ENCODE data around the gene FAM53B.

The FAM53B gene

DNA sequence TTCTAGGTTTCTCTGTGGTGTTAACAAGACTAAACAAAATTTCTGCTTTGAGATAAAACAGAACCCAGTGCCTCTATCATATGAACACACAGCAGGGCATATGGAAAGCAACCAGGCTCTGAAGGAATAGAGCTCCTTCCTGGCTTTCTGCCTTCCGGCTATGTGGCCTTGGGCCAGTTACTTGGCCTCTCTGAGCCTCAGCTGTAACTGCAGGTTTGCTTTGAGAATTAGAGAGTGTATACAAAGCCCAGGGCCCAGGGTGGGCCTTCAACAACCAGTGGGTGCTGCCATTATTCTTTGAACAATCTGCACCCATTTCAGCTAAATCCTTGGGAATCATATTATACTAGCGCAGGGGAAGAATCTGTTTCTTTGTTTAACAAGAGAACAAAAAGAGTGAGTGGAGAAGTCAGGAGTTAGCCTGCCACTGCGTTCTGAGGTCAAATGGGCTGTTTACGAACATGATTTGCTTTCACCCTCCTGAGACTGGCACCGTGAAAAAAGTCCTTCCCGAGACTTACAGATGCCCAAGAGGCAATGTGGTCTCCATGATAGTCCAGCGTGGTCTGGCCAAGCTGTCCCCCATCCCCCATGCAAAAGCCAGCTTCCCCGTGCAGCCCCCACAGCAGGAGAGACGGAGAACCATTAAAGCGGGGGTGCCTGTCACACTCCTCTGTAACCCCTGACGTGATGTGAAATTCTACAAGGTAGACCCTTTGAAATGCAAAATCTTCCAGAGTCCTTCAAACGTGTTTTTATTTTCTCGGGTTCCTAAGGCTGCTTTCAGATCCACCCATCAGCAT lies 4.9 kb downstream of the FAM53B start:
- no peaks in the 10 kb centered on the region for H3K36me3 ChIP-seq (replicated peaks)
- in situ Hi-C loops (cut with MboI; ENCODE audit: low sequenced_read_pairs), result no loop called here
- H3K4me1 ChIP-seq, result peaks cover 28% of the 10 kb centered on the region
- peak; percentile 73 to 75 for DNase-seq (ENCODE audit: low spot score in 2 of 2)
- H3K9me3 ChIP-seq, result no peaks in the 10 kb centered on the region
- H3K4me3 ChIP-seq, result no peak overlapping the region
- H3K27me3 ChIP-seq (ENCODE audit: low read depth), result no peaks in the 10 kb centered on the region

DNA sequence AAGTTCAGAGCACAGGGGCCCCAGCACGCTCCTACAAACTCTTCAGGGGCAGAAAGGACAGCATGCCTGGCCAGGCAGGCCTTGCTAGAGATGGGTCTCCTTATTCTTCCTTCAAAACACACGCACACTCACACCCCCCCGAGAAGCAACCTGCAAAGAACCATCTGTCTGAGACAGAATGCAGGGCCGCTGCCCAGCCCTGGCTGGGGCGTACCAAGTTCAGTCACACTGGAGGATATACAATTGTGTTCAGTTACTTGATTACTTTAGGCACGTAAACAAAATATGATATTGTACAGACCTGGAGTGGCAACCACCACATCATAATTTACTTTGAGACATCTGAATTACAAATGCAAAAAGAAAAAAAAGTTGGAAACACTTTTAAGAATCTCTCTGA lies 5.7 kb downstream of the FAM53B start:
- no peak for DNase-seq (ENCODE audit: low spot score in 2 of 2)
- in situ Hi-C loops (cut with MboI; ENCODE audit: low sequenced_read_pairs), result no loop called here
- no peaks in the 10 kb centered on the region for H3K9me3 ChIP-seq
- peaks cover 28% of the 10 kb centered on the region for H3K4me1 ChIP-seq
- H3K36me3 ChIP-seq (replicated peaks), result peaks cover 6% of the 10 kb centered on the region; the same call in 1 of the 2 replicates
- H3K27me3 ChIP-seq (ENCODE audit: low read depth), result no peaks in the 10 kb centered on the region
- H3K4me3 ChIP-seq, result no peak overlapping the region

DNA sequence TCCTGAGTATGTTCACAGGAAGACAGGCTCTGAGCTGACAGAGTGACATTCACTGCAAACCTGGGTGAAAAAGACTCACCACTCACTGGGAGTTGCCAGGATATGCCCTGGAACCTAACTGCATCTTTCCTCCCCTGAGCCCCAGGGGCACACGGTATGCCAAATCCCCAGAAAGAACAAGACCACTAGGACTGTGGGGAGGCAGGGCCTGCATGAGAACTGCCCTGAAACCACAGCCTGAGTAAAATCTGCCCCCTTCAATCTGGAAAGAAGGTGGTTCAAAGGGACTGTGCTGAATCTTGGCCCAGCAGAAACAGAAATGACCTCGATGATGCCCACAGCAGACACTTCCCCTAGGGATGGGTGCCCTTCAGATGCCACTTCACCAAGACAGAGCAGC lies 6.5 kb downstream of the FAM53B start:
- H3K4me1 ChIP-seq, result peaks cover 28% of the 10 kb centered on the region
- H3K4me3 ChIP-seq, result no peak overlapping the region
- H3K36me3 ChIP-seq (replicated peaks), result peaks cover 6% of the 10 kb centered on the region; the same call in 1 of the 2 replicates
- in situ Hi-C loops (cut with MboI; ENCODE audit: low sequenced_read_pairs), result no loop called here
- H3K9me3 ChIP-seq, result no peaks in the 10 kb centered on the region
- no peak for DNase-seq (ENCODE audit: low spot score in 2 of 2)
- no peaks in the 10 kb centered on the region for H3K27me3 ChIP-seq (ENCODE audit: low read depth)

DNA sequence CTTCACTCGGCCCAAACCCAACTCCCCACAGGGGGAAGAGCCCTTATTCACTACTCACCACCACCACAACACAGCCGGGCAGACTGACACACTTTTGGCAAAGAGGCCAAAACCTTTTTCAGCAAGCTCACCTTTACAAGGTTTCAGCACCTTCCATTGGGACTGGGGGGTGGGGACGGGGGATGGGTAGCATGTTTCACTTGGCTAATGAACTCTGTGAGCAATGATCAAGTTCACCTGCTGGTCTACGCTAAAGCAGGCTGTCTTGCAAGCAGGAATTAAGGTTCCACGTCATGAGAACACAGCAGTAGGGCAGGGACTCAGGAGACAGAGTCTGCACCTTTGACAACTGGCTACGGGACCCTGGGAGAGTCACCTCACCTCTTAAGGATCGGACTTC lies 7.0 kb downstream of the FAM53B start:
- DNase-seq (ENCODE audit: low spot score in 2 of 2), result no peak
- Histone ChIP-seq H3K4me1 (peaks cover 27% of the 10 kb centered on the region), H3K36me3 (replicated peaks) (peaks cover 6% of the 10 kb centered on the region; the same call in 1 of the 2 replicates), H3K9me3 (no peaks in the 10 kb centered on the region), H3K4me3 (no peak overlapping the region), H3K27me3 (ENCODE audit: low read depth) (no peaks in the 10 kb centered on the region)
- in situ Hi-C loops (cut with MboI; ENCODE audit: low sequenced_read_pairs), result no loop called here

DNA sequence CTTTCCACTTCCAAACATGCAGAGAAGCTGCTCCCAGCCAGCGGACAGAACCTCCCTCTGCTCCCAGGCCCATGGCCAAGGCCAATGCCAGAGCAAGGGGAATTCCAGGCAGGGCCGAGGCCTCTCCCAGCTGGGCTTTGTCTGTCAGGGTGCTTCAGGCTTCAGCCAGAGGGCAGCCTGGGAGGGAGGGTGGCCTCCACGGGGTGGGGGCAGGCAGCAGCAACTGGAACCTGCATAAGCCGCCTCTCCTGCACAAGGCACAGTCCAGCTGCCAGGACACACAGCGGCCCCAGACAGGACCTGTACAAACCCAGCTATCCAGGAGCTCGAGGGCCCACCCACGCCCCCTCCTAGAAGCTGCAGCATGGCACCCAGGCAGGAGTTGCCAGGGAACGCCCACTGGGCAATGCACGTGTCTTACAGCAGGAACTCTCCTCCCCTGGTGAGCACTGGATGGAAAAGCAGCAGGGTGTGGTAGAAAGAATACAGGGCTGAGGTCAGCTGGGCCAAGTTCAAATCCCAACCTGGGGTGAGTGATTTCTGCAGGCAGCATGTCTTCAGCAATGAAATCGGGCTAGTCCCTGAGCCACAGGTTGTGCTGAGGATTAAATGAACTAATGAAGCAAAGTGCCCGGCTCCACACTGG lies 7.6 kb downstream of the FAM53B start:
- peaks cover 6% of the 10 kb centered on the region; the same call in 1 of the 2 replicates for H3K36me3 ChIP-seq (replicated peaks)
- no peaks in the 10 kb centered on the region for H3K9me3 ChIP-seq
- no peak overlapping the region for H3K4me3 ChIP-seq
- H3K4me1 ChIP-seq, result peaks cover 21% of the 10 kb centered on the region
- H3K27me3 ChIP-seq (ENCODE audit: low read depth), result no peaks in the 10 kb centered on the region
- DNase-seq (ENCODE audit: low spot score in 2 of 2), result no peak
- in situ Hi-C loops (cut with MboI; ENCODE audit: low sequenced_read_pairs), result no loop called here

DNA sequence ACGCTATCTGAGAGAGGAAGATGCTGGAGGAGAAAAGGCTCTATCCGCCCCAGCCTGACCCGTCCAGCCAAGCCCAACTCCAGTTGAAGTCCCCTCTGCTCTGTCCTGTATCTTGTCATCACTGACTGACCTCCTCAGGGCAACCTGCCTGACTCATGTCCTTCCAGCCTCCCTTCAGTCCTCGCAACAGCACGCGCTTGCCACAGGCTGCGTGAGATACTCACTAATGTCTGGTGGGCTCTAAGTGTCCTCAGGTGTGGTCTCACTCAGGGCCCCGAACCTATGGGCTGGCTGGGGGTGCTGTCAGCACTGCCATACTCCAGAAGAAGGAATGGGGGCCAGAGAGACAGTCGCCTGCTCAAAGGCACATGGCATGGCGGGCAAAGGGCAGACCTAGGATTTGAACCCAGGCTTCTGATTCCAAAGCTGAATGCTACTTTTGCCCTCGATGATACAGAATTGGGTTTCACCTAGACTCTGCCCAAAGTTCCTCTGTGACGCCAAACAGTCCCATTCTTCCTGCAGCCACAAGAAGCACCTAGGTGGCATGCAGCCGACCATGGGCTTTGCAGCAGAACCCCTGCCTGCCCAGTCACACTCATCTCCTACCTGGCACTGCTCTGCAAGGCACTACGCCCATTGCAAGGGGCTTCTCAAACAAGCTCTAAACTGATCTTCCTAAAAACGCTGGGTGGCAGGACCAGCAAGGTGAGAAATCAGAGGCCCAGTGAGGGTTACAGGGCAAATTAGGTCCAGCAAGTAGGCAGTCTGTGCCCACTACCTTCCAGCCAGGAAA lies 8.5 kb downstream of the FAM53B start:
- H3K4me3 ChIP-seq, result no peak overlapping the region
- H3K36me3 ChIP-seq (replicated peaks), result peaks cover 6% of the 10 kb centered on the region; the same call in 1 of the 2 replicates
- in situ Hi-C loops (cut with MboI; ENCODE audit: low sequenced_read_pairs), result no loop called here
- DNase-seq (ENCODE audit: low spot score in 2 of 2), result no peak
- no peaks in the 10 kb centered on the region for H3K27me3 ChIP-seq (ENCODE audit: low read depth)
- H3K9me3 ChIP-seq, result no peaks in the 10 kb centered on the region
- H3K4me1 ChIP-seq, result peaks cover 13% of the 10 kb centered on the region

DNA sequence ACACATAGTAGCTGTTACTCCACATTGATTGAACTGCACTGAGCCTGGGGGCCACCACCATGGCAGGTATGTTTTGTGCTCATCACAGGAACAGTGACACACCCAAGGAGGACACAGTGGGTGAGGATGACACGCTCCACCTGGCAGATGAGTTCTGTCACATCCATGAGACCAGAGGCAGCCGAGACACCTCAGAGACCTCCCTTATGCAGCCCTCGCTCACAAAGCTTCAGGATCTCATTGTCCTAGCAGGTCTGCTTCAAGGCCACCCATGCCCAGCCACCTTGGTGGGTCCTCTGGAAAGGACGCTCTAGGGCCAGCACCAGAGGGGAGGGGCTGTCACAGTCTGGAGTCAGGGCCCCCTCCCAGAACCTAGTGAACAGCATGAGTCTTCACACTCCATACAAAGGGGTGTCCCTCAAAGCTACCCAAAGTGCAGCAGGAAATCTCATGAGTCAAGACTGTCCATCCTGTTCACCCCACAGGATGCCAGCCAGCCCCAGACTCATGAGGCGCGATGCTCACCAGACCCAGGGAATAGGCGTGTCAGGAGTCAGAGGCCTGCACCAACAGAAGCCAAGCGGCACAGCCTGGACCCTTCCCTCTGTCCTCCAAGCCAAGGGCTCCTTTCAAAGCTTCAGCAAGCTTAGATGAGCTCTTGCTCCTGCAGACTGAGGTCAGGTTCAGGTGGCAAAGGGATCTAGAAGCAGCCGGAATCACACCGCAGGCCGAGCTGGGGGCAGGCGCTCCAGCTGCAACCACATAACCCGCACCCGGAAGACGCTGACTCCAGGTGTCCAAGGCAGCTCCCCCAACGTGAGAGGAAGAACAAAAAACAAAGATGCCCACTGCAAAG lies 9.6 kb downstream of the FAM53B start:
- H3K9me3 ChIP-seq, result no peaks in the 10 kb centered on the region
- no peaks in the 10 kb centered on the region for H3K27me3 ChIP-seq (ENCODE audit: low read depth)
- peaks cover 4% of the 10 kb centered on the region for H3K4me1 ChIP-seq
- no peak for DNase-seq (ENCODE audit: low spot score in 2 of 2)
- in situ Hi-C loops (cut with MboI; ENCODE audit: low sequenced_read_pairs), result no loop called here
- peaks cover 6% of the 10 kb centered on the region; the same call in 1 of the 2 replicates for H3K36me3 ChIP-seq (replicated peaks)
- no peak overlapping the region for H3K4me3 ChIP-seq

DNA sequence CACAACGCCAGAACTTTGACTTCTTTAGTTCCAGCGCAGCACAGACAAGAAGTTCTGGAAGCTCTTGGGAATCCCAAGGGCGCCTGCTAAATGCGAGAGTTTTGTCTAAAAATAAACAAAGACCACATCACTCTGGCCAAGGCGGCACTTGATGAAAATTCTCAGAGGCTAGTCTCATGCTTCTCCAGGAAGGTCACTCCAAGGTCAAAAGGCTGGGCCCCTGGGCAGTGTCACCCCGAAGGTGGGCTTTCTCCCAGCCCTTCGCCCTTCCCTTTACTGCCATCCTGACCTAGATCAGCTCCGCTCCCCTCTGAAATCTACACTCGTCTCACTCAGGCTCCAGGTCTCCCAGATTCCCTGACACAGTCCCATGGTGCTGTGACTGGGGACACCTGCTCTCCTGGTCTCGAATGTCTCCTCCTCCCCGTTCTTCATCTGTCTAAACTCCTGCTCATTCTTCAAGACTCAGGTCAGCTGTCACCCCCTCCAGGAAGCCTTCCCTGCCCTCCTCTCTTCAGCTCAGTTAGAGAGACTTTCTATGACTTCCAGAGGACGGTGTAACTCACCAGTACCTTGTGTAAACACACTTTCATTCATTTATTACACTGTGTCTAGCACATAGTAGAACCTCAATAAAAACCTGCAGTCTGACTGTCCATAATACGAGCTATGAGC lies 10.5 kb downstream of the FAM53B start:
- Histone ChIP-seq H3K27me3 (ENCODE audit: low read depth) (no peaks in the 10 kb centered on the region), H3K36me3 (replicated peaks) (peaks cover 6% of the 10 kb centered on the region; the same call in 1 of the 2 replicates), H3K4me3 (no peak overlapping the region), H3K4me1 (peaks cover 2% of the 10 kb centered on the region; the same call in 1 of the 2 replicates), H3K9me3 (no peaks in the 10 kb centered on the region)
- in situ Hi-C loops (cut with MboI; ENCODE audit: low sequenced_read_pairs), result no loop called here
- DNase-seq (ENCODE audit: low spot score in 2 of 2), result no peak

DNA sequence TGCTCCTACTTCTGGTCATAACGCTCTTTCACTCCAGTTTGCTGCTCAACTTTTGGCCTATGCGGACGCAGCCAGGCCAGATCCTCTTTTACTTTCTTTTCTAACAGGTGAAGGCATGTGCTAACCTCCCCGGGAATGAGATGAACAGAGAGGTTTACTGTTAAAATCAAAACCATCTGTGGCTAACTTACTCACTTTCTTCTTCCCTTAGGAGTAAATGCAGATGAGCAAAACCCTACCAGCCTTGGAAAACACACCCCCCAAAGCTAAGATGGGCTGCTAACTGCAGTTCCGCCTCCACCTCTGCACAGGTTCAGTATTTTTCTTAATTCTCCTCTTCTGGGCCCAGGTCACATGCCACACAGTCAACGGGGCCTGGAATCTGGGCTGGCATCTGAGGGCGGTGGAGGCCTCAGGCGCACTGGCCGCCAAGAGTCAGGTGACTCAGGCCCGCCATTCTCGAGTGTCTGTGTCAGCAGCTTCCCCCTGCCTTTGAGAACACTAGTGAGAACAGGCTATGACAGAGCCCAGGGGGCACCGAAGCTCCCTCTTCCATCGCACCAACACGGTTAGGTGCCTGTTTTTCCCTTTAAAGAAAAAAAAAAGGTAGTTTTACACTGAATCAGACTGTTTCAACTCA lies 11.1 kb downstream of the FAM53B start:
- no peak overlapping the region for H3K4me3 ChIP-seq
- H3K9me3 ChIP-seq, result no peaks in the 10 kb centered on the region
- in situ Hi-C loops (cut with MboI; ENCODE audit: low sequenced_read_pairs), result no loop called here
- H3K4me1 ChIP-seq, result no peaks in the 10 kb centered on the region
- peaks cover 6% of the 10 kb centered on the region; the same call in 1 of the 2 replicates for H3K36me3 ChIP-seq (replicated peaks)
- H3K27me3 ChIP-seq (ENCODE audit: low read depth), result no peaks in the 10 kb centered on the region
- no peak for DNase-seq (ENCODE audit: low spot score in 2 of 2)

DNA sequence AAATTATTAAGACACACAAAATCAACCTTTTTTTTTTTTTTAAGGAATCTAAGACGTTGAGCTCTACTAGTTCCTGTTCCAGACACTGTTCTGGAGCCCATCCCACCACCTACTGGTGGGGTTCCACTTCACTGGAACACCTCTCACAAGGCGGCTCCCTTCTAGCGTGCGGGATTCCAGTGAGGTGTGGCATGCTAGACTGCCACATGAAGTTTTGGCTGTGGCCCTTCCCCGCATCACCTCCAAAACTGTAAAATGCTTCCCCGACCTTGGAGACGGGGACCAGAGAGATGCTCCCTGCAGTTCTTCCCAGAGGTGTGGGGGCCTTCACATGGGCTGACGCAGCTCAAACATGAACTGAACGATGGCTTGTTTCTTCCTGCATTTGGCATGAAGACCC lies 12.6 kb downstream of the FAM53B start:
- H3K9me3 ChIP-seq, result no peaks in the 10 kb centered on the region
- no peaks in the 10 kb centered on the region for H3K4me1 ChIP-seq
- DNase-seq (ENCODE audit: low spot score in 2 of 2), result no peak
- no peak overlapping the region for H3K4me3 ChIP-seq
- in situ Hi-C loops (cut with MboI; ENCODE audit: low sequenced_read_pairs), result no loop called here
- H3K36me3 ChIP-seq (replicated peaks), result peaks cover 6% of the 10 kb centered on the region; the same call in 1 of the 2 replicates
- no peaks in the 10 kb centered on the region for H3K27me3 ChIP-seq (ENCODE audit: low read depth)

DNA sequence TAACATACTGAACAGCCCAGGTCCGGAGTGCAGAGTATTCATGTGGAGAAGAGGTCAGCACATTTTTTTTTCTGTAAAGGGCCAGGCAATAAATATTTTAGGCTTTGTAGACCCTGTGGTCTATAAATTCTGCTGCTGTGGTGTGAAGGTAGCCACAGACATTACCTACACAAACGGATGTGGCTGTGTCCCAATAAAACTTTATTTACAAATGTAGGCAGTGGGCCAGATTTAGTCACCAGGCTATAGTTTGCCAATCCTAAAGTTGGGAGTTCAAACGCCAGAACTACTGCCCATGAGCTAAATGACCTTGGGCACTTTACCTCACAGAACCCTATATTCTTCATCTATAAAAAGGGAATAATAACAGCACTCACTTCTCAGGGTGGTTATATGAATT lies 13.4 kb downstream of the FAM53B start:
- H3K36me3 ChIP-seq (replicated peaks), result peaks cover 6% of the 10 kb centered on the region; the same call in 1 of the 2 replicates
- no peaks in the 10 kb centered on the region for H3K4me1 ChIP-seq
- no peak for DNase-seq (ENCODE audit: low spot score in 2 of 2)
- H3K4me3 ChIP-seq, result no peak overlapping the region
- H3K9me3 ChIP-seq, result no peaks in the 10 kb centered on the region
- no peaks in the 10 kb centered on the region for H3K27me3 ChIP-seq (ENCODE audit: low read depth)
- in situ Hi-C loops (cut with MboI; ENCODE audit: low sequenced_read_pairs), result no loop called here

Data from HAP-1 (cell line).